Esophagus (tissue), 2 donors: ENCODE measurements around the gene GCAT. TPM values are rescaled to one million over a fixed set of nuclear protein-coding genes. Genes with fewer than 3 reads are reported as not detected.

Source experiments
- H3K27ac ChIP-seq, 2 donors: one replicate each; pipeline ENCODE4 v1.5.1; 2013; ENCODE audit warnings: low read depth in 2 of 2, mild to moderate bottlenecking in 2 of 2, inconsistent platforms in 1 of 2, low read length in 1 of 2, moderate library complexity in 1 of 2
- H3K27me3 ChIP-seq, 2 donors: one replicate each; pipeline ENCODE4 v1.6.1; 2013; ENCODE audit warnings: low read length in 2 of 2, control low read depth in 1 of 2, mild to moderate bottlenecking in 1 of 2; ENCODE audit not compliant: insufficient read depth in 2 of 2, control insufficient read depth in 1 of 2
- H3K36me3 ChIP-seq, 2 donors: one replicate each; pipeline ENCODE4 v1.6.1; 2013; ENCODE audit warnings: low read length in 1 of 2; ENCODE audit not compliant: control insufficient read depth in 2 of 2, insufficient read depth in 2 of 2
- H3K4me1 ChIP-seq, 2 donors: one replicate each; pipeline ENCODE4 v1.6.1; 2013; ENCODE audit warnings: low read length in 1 of 2; ENCODE audit not compliant: control insufficient read depth in 2 of 2, insufficient read depth in 2 of 2
- H3K4me3 ChIP-seq, 2 donors: one replicate each; pipeline ENCODE4 v1.5.1; 2013; ENCODE audit warnings: low read length in 2 of 2, mild to moderate bottlenecking in 2 of 2, low read depth in 1 of 2, moderate library complexity in 1 of 2
- H3K9me3 ChIP-seq, 2 donors: one replicate each; pipeline ENCODE4 v1.6.1; 2013; ENCODE audit warnings: mild to moderate bottlenecking in 2 of 2, low read depth in 1 of 2, low read length in 1 of 2, moderate library complexity in 1 of 2; ENCODE audit not compliant: control insufficient read depth in 2 of 2, insufficient read depth in 1 of 2
- WGBS, 2 donors: extraction: QIAGEN DNeasy Blood & Tissue Kit; methylation state at CpG; one replicate each; pipeline ENCODE4 v1.1.7; 2013; 5-methylcytosine and 5-hydroxymethylcytosine counted together
- polyA plus RNA-seq, 2 donors: library from polyadenylated mRNA; stranded (reverse); fragments of 200-250 nt; gene quantifications; one replicate each; pipeline ENCODE4 v1.2.3, GENCODE V29; 2013
- donor health status: healthy with polysubstance abuse.
- donor health status: Bipolar disorder and iron deficiency.

Gene GCAT
- 10 to 100 TPM; 20.1 to 31.8 TPM for polyA plus RNA-seq

DNA sequence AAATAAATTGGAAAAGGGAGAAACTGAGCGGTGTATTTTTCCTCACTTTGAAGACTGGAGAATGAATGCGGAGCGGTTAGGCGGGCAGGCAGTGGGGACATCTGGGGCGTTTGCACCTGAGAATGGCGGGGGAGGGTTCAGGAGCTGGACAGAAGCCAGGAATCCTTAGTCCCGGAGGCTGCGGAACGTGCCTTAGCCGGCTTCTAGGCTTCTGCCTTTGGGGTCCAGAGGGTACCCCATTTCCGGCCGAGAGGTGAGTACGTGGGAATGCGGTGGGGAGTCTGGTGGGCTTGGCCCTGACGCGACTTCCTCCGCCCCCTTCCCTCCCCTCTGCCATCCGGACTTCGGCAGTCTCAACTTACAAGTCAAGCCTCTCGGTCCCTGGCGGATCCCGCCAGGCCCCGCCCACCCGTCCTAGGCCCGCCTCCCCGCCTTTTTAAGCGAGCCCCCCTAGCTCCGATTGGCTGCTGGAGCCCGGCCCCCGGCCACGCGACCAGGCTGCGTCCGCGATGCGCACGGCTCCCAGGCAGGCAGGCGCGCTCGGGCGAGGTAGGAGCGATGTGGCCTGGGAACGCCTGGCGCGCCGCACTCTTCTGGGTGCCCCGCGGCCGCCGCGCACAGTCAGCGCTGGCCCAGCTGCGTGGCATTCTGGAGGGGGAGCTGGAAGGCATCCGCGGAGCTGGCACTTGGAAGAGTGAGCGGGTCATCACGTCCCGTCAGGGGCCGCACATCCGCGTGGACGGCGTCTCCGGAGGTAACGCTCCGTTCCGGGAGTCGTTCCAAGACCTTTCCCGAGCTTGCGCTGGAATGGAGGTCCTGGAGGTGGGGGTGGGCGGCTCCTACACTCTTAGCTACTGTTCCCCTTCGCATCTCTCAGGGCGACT lies at the start of gene GCAT:
GCAT (plus strand) TSS at position 525 of the 884 bp plus-strand sequence; CDS start at position 559, 34 bp downstream.
- Histone ChIP-seq H3K4me3 (peak within 1 kb of the TSS; percentile 58 to 60), H3K27me3 (no peaks in the 10 kb centered on the region), H3K36me3 (peaks cover 0 to 4% of the 10 kb centered on the region in 2 donors), H3K4me1 (peaks cover 2 to 8% of the 10 kb centered on the region in 2 donors), H3K27ac (peak within 1 kb of the TSS; percentile 74 to 85), H3K9me3 (no peaks in the 10 kb centered on the region)
- WGBS, 2 donors: 0 to 1% methylated on average over 61 to 73 of the region's 73 CpGs

DNA sequence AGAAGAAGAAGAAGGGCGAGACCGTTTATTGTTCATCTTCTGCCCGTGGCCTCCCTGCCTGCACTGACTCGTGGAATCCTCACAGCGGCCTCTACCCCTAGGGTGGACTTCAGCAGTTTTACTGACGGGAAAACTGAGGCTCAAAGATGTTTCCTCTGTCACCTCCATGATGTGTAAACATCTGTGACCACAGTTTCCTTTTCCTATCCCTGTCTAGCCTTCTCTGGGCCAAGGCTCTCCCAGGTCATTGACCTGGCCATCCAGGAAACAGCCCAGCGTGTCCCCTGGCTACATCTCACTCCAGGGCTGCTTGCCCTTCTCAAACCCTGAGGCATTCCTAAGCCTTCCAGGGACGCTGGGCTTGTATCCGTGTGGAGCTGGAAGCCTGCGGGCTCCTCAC lies 49.0 kb upstream of the GCAT start:
- peaks cover 3 to 19% of the 10 kb centered on the region in 2 donors for H3K4me1 ChIP-seq
- H3K4me3 ChIP-seq: no peak overlapping the region
- H3K27me3 ChIP-seq: no peaks in the 10 kb centered on the region
- WGBS, 2 donors: 79 to 81% methylated on average over 10 of the region's 10 CpGs
- peaks cover 28 to 70% of the 10 kb centered on the region in 2 donors for H3K36me3 ChIP-seq
- H3K27ac ChIP-seq: no peak overlapping the region
- H3K9me3 ChIP-seq: no peaks in the 10 kb centered on the region

DNA sequence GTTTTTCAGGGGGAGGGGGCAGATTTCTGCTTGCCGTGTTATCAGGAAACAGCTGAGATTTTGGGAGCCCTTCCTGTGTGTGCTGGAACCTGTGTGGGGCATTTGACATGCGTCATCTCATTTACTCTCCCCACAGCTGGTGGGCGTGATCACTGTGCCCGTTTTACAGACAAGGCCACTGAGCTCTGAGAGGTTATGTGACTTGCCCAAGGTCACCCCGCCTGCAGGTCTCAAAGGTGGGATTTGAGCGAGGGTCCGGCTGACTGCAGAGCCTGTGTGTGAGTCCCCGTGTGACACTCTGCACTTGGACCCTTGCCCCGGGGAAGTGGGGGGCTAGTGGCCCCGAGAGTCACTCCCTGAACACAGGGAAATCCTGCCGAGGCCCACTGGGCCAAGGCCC lies 48.5 kb upstream of the GCAT start:
- H3K9me3 ChIP-seq: no peaks in the 10 kb centered on the region
- no peak overlapping the region for H3K4me3 ChIP-seq
- H3K4me1 ChIP-seq: peaks cover 0 to 16% of the 10 kb centered on the region in 2 donors
- no peak overlapping the region for H3K27ac ChIP-seq
- H3K27me3 ChIP-seq: no peaks in the 10 kb centered on the region
- peaks cover 27 to 70% of the 10 kb centered on the region in 2 donors for H3K36me3 ChIP-seq
- 88 to 90% methylated on average over 11 of the region's 11 CpGs for WGBS, 2 donors

DNA sequence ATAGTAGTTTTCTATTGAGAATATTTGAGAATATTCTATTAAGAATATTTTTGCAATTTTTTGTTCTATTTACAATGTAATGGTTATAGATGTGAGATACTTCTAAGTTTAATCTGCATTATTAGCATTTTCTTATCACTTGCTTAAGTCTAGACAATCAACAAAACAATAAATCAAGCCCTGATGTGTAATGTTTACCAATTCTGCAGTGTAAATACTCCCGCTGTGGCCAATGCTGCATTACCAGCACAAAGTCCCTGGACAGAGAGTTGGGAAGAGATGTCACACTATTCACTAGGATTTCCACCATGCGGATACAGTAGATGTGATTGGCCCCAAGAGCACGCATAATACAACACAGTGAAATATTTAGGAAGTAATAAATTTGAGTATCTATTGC lies 47.6 kb upstream of the GCAT start:
- 88 to 95% methylated on average over 3 of the region's 3 CpGs for WGBS, 2 donors
- H3K9me3 ChIP-seq: no peaks in the 10 kb centered on the region
- no peak overlapping the region for H3K27ac ChIP-seq
- H3K4me3 ChIP-seq: no peak overlapping the region
- H3K4me1 ChIP-seq: peaks cover 0 to 11% of the 10 kb centered on the region in 2 donors
- no peaks in the 10 kb centered on the region for H3K27me3 ChIP-seq
- peaks cover 19 to 63% of the 10 kb centered on the region in 2 donors for H3K36me3 ChIP-seq

DNA sequence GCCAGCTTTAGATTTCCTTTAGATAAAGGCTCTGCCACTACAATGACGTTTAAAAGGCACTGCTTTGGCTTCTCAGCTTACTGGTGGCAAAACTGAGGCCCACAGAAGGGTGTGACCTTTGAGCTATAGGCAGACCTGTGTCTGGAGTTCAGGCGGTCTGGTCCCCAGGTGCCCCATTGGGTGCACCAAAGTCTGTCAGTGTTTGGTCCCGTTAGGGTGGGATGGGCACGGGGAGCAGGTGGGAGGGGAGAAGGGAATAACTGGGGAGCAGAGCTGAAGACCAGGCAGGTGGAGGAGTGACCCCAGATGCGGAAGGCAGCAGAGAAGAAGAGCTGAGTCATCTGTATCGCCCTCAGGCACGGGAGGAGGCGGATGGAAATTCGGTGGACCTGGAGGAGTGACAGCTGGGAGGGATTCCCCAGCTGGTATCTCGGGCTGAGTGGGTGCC lies 45.3 kb upstream of the GCAT start:
- Histone ChIP-seq H3K4me3 (no peak overlapping the region), H3K36me3 (peaks cover 16 to 54% of the 10 kb centered on the region in 2 donors), H3K27me3 (no peaks in the 10 kb centered on the region), H3K27ac (peak overlapping the region in 1 of 2 donors; percentile 43), H3K4me1 (peaks cover 0 to 4% of the 10 kb centered on the region in 2 donors), H3K9me3 (no peaks in the 10 kb centered on the region)
- WGBS, 2 donors: 52% methylated on average over 10 of the region's 10 CpGs

DNA sequence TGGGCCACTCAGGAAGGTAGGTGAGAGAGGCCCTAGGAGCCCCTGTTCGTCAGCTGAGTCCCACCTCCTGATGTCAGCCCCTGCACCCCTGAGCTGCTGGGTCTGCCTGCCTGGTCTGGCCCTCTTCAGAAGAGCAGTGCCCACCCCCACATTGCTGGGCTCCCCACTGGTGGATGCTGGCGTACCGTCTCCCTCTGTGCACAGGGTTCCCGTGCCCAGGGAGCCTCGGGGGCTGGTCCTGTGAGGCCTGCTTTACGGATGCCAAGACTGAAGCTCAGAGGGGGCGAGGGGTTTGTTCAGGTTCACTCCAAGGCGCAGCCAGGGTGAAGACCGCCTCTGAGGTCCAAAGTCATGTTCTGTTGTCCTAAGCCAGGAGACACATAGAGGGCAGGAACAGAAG lies 44.7 kb upstream of the GCAT start:
- Histone ChIP-seq H3K27ac (no peak overlapping the region), H3K4me3 (no peak overlapping the region), H3K4me1 (peaks cover 0 to 4% of the 10 kb centered on the region in 2 donors), H3K36me3 (peaks cover 14 to 51% of the 10 kb centered on the region in 2 donors), H3K9me3 (no peaks in the 10 kb centered on the region), H3K27me3 (no peaks in the 10 kb centered on the region)
- WGBS, 2 donors: 88 to 90% methylated on average over 9 of the region's 9 CpGs

DNA sequence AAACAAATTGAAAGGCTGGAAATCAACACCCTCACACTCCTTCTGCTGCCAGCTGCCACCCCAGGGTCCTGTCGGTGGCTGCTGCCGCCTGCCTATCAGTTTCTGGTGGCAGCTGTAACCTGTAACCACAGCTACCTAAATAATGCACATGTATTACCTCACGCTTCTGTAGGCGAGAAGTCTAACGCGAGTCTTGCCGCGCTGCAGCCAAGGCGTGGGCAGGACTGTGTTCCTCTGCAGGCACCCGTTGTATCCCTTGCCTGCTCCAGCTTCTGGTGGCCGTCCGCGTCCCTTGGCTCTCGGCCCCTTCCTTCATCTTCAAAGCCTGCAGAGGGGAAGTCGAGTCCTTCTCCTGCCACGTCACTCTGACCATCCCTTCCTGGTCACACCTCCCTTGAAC lies 44.1 kb upstream of the GCAT start:
- WGBS, 2 donors: 87 to 94% methylated on average over 16 of the region's 16 CpGs
- no peaks in the 10 kb centered on the region for H3K9me3 ChIP-seq
- H3K27me3 ChIP-seq: no peaks in the 10 kb centered on the region
- no peak overlapping the region for H3K27ac ChIP-seq
- peaks cover 0 to 4% of the 10 kb centered on the region in 2 donors for H3K4me1 ChIP-seq
- no peak overlapping the region for H3K4me3 ChIP-seq
- H3K36me3 ChIP-seq: peaks cover 15 to 51% of the 10 kb centered on the region in 2 donors

DNA sequence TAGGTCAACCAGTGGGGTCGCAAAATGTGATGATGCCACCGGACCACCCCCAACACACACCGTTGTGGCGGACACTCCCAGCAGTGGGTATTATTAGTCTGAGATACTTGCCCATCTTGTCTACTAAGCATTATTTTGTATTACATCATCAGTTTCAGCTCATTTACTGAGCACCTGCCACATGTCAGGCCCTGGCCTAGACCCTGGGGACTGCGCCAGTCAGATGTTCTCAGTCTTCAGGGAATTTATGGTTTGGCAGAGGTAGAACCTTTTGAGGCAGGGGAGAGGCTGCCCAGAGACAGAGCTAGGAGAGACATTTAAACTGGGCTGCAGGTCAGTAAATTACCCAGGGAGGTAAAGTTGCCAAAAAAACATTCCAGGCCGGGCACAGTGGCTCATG lies 43.1 kb upstream of the GCAT start:
- peaks cover 0 to 4% of the 10 kb centered on the region in 2 donors for H3K4me1 ChIP-seq
- 84 to 86% methylated on average over 6 of the region's 6 CpGs for WGBS, 2 donors
- no peaks in the 10 kb centered on the region for H3K27me3 ChIP-seq
- peaks cover 13 to 50% of the 10 kb centered on the region in 2 donors for H3K36me3 ChIP-seq
- H3K27ac ChIP-seq: no peak overlapping the region
- H3K9me3 ChIP-seq: no peaks in the 10 kb centered on the region
- H3K4me3 ChIP-seq: no peak overlapping the region

DNA sequence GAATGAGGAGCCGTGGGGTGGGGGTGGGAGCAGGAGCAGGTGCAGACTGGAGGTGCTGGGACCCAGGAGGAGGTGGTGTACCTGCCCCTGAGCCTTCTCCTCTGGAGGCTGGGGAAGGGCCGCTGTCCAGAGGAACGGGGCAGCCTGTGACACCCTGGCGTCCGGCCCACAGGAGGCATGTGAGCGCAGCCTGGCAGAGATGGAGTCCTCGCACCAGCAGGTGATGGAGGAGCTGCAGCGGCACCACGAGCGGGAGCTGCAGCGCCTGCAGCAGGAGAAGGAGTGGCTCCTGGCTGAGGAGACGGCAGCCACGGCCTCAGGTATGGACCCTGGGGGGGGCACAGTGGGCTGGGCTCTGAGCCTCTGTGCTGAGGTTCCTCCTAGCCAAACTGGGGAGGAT lies 42.2 kb upstream of the GCAT start:
- H3K27ac ChIP-seq: no peak overlapping the region
- H3K36me3 ChIP-seq: peaks cover 13 to 49% of the 10 kb centered on the region in 2 donors
- H3K27me3 ChIP-seq: no peaks in the 10 kb centered on the region
- H3K4me1 ChIP-seq: peaks cover 0 to 4% of the 10 kb centered on the region in 2 donors
- no peak overlapping the region for H3K4me3 ChIP-seq
- WGBS, 2 donors: 85 to 89% methylated on average over 13 of the region's 13 CpGs
- H3K9me3 ChIP-seq: no peaks in the 10 kb centered on the region
